GM12891 (cell line): ENCODE results near the gene AP1G1.

Experiments used
- PAX5 ChIP-seq: IDR thresholded peaks from 2 replicates; pipeline ENCODE4 v1.6.1; 2011; ENCODE audit warnings: low read length, moderate library complexity, mild to moderate bottlenecking; ENCODE audit not compliant: insufficient read depth, severe bottlenecking
- POLR2A ChIP-seq: IDR thresholded peaks from 2 replicates; pipeline ENCODE4 v1.6.1; 2011; ENCODE audit warnings: low read depth, low read length, control low read depth
- POLR2AphosphoS5 ChIP-seq: IDR thresholded peaks from 2 replicates; pipeline ENCODE4 v1.6.1; 2011; ENCODE audit warnings: low read depth, low read length, control low read depth
- POU2F2 ChIP-seq: IDR thresholded peaks from 2 replicates; pipeline ENCODE4 v1.6.1; 2011; ENCODE audit warnings: low read depth, mild to moderate bottlenecking, control low read depth, low read length, moderate library complexity
- SPI1 ChIP-seq: IDR thresholded peaks from 2 replicates; pipeline ENCODE4 v1.6.1; 2011; ENCODE audit warnings: low read depth, low read length, control low read depth
- TAF1 ChIP-seq: IDR thresholded peaks from 2 replicates; pipeline ENCODE4 v1.6.1; 2011; ENCODE audit warnings: low read depth, low read length, control low read depth

GRCh38 chr16:71784093-71784492 is 24.5 kb downstream of the AP1G1 start:
- TF ChIP-seq POLR2AphosphoS5 (no peak), POU2F2 (no peak), POLR2A (no peak), TAF1 (no peak), SPI1 (no peak), PAX5 (no peak)
